SK-N-MC (cell line): ENCODE measurements around the gene HLA-DRB5.
"Not testable (repeated sequence)": the region's sequence is repeated elsewhere in the genome, so short reads cannot be mapped to it uniquely, and the experiment has no call there.

ENCODE experiments used
- DNase-seq: peaks from one replicate; pipeline ENCODE4 v3.0.0-alpha.2; 2011; ENCODE audit warnings: low read depth, low spot score
- H3K27ac ChIP-seq: fragments of 200-600 bp; sonication (generic); 2 replicates; pipeline ENCODE4 v1.5.1; 2016; ENCODE audit warnings: mixed run types
- H3K36me3 ChIP-seq: fragments of 200-600 bp; sonication (generic); 2 replicates; pipeline ENCODE4 v1.6.1; 2017; ENCODE audit warnings: antibody characterized with exemption, low read length, mixed read lengths; ENCODE audit not compliant: insufficient read depth
- H3K4me3 ChIP-seq: fragments of 200-600 bp; sonication (generic); 2 replicates; pipeline ENCODE4 v1.5.1; 2016
- H3K9ac ChIP-seq: fragments of 200-600 bp; sonication (generic); 2 replicates; pipeline ENCODE4 v1.8.0; 2017; ENCODE audit warnings: mixed run types, mixed read lengths; ENCODE audit not compliant: insufficient read length
- H3K9me3 ChIP-seq: fragments of 200-600 bp; sonication (generic); 2 replicates; pipeline ENCODE4 v1.6.1; 2017; ENCODE audit warnings: low read depth, mild to moderate bottlenecking, antibody characterized with exemption, low read length, moderate library complexity, mixed read lengths
- EZH2 ChIP-seq: fragments of 200-600 bp; sonication (generic); IDR thresholded peaks from one replicate; pipeline ENCODE4 v1.6.1; 2017; ENCODE audit warnings: antibody characterized with exemption
- FOXP2 ChIP-seq: optimal IDR thresholded peaks from 2 replicates; pipeline ENCODE3; 2011; ENCODE audit warnings: mild to moderate bottlenecking, moderate library complexity; ENCODE audit not compliant: insufficient read depth; ENCODE audit errors: extremely low read length, control extremely low read depth
- POLR2AphosphoS5 ChIP-seq: IDR thresholded peaks from 2 replicates; pipeline ENCODE4 v1.6.1; 2012; ENCODE audit warnings: mild to moderate bottlenecking, low read depth, low read length, borderline replicate concordance

The HLA-DRB5 gene

GRCh38 chr6:32529697-32530430 is at the start of gene HLA-DRB5:
Gene HLA-DRB5, minus strand, starts transcription at chr6:32530287. Its CDS starts 63 bp downstream, at chr6:32530224.
- TF ChIP-seq POLR2AphosphoS5: no peak
- no peak for TF ChIP-seq FOXP2
- TF ChIP-seq EZH2: no peak
- H3K4me3 ChIP-seq: no peak within 1 kb of the TSS

GRCh38 chr6:32578962-32579361 is 48.9 kb upstream of the HLA-DRB5 start:
- no peak overlapping the region for H3K9ac ChIP-seq
- DNase-seq: no peak
- no peak overlapping the region for H3K4me3 ChIP-seq
- H3K9me3 ChIP-seq: no peaks in the 10 kb centered on the region
- no peaks in the 10 kb centered on the region for H3K36me3 ChIP-seq
- H3K27ac ChIP-seq: no peak overlapping the region
- TF ChIP-seq FOXP2 (no peak), POLR2AphosphoS5 (no peak), EZH2 (no peak)

More at GRCh38 chr6:32529697-32530430, at the start of gene HLA-DRB5:
- H3K27ac ChIP-seq: no peak within 1 kb of the TSS
- H3K9ac ChIP-seq: no peak within 1 kb of the TSS
- H3K36me3 ChIP-seq: no peaks in the 10 kb centered on the region
- DNase-seq: no peak
- no peaks in the 10 kb centered on the region for H3K9me3 ChIP-seq

GRCh38 chr6:32577493-32577892 is 47.4 kb upstream of the HLA-DRB5 start:
- not testable (repeated sequence) for H3K4me3 ChIP-seq, H3K9ac ChIP-seq, H3K9me3 ChIP-seq, DNase-seq, H3K36me3 ChIP-seq, H3K27ac ChIP-seq

GRCh38 chr6:32576250-32576649 is 46.2 kb upstream of the HLA-DRB5 start:
- Histone ChIP-seq H3K27ac (no peak overlapping the region), H3K4me3 (no peak overlapping the region), H3K9ac (no peak overlapping the region), H3K36me3 (no peaks in the 10 kb centered on the region), H3K9me3 (no peaks in the 10 kb centered on the region)
- no peak for DNase-seq
- no peak for TF ChIP-seq FOXP2
- TF ChIP-seq POLR2AphosphoS5: no peak
- no peak for TF ChIP-seq EZH2

- H3K4me3 ChIP-seq: no peak overlapping the region
Observed at GRCh38 chr6:32570363-32570905, 40.3 kb upstream of the HLA-DRB5 start.

GRCh38 chr6:32568561-32568960 is 38.5 kb upstream of the HLA-DRB5 start:
- TF ChIP-seq POLR2AphosphoS5 (no peak), EZH2 (no peak), FOXP2 (no peak)
- DNase-seq: no peak
- no peak overlapping the region for H3K9ac ChIP-seq

More at GRCh38 chr6:32570363-32570905, 40.3 kb upstream of the HLA-DRB5 start:
- no peak for TF ChIP-seq EZH2
- no peak for TF ChIP-seq POLR2AphosphoS5
- no peaks in the 10 kb centered on the region for H3K36me3 ChIP-seq
- no peak overlapping the region for H3K9ac ChIP-seq
- no peak overlapping the region for H3K27ac ChIP-seq
- no peaks in the 10 kb centered on the region for H3K9me3 ChIP-seq
- no peak for DNase-seq

GRCh38 chr6:32566957-32567356 is 36.9 kb upstream of the HLA-DRB5 start:
- no peak for DNase-seq
- Histone ChIP-seq H3K9ac (no peak overlapping the region), H3K9me3 (no peaks in the 10 kb centered on the region), H3K27ac (no peak overlapping the region), H3K4me3 (no peak overlapping the region), H3K36me3 (no peaks in the 10 kb centered on the region)
- TF ChIP-seq POLR2AphosphoS5: no peak
- TF ChIP-seq FOXP2: no peak
- no peak for TF ChIP-seq EZH2

More at GRCh38 chr6:32568561-32568960, 38.5 kb upstream of the HLA-DRB5 start:
- Histone ChIP-seq H3K27ac (no peak overlapping the region), H3K4me3 (no peak overlapping the region), H3K36me3 (no peaks in the 10 kb centered on the region), H3K9me3 (no peaks in the 10 kb centered on the region)

- H3K9me3 ChIP-seq: no peaks in the 10 kb centered on the region
- H3K4me3 ChIP-seq: no peak overlapping the region
- H3K9ac ChIP-seq: no peak overlapping the region
- no peak for DNase-seq
- H3K36me3 ChIP-seq: no peaks in the 10 kb centered on the region
- TF ChIP-seq EZH2 (no peak), POLR2AphosphoS5 (no peak), FOXP2 (no peak)
- H3K27ac ChIP-seq: no peak overlapping the region
Observed at GRCh38 chr6:32565511-32565910, 35.4 kb upstream of the HLA-DRB5 start.

GRCh38 chr6:32562940-32563339 is 32.9 kb upstream of the HLA-DRB5 start:
- H3K27ac ChIP-seq: no peak overlapping the region
- no peak overlapping the region for H3K9ac ChIP-seq
- no peaks in the 10 kb centered on the region for H3K36me3 ChIP-seq
- TF ChIP-seq POLR2AphosphoS5 (no peak), FOXP2 (no peak), EZH2 (no peak)
- no peak for DNase-seq
- no peaks in the 10 kb centered on the region for H3K9me3 ChIP-seq
- no peak overlapping the region for H3K4me3 ChIP-seq
